Measurements from ENCODE around the gene SOHLH1.

Gene SOHLH1

DNA sequence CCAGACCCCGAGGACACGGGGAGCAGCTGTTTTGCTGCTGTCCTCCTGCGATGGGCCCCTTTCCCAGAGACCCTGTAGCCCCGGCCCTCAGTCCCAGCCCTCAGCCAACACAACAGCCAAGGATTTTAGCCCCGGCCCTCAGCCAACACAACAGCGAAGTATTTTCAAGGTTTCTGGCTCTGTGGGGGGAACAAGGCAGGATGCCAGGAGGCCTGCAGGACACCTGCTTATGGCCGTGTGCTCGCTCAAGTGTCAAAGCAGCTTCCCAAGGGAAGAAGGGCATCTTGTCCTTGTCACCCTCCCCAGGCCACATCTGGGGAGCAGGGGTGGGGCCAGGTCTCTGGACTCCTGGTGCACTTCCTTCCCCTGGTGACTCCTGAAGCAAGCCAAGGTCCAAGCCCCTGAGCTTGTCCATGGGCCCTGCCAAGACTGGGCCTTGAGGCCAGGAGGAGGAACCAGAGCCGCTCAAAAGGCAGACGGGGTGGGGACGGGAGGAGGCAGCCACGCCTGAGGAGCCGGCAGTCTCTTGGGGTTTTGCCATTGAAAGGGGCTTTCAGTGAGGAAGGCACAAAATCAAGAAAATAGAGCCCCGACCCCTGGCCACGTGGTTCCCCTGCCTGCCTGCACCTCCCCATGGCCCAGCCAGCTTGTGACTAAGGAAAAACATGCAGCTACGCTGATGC lies 13.5 kb upstream of the SOHLH1 start:
- whole genome bisulfite sequencing, 2 experiments (ENCODE audit: insufficient coverage in 2 of 2): 65 to 78% methylated on average over 15 of the region's 16 CpGs
- no peaks in the 10 kb centered on the region for H3K4me1 ChIP-seq (ENCODE audit: control insufficient read depth, insufficient read depth, low read length, poor library complexity, severe bottlenecking)

DNA sequence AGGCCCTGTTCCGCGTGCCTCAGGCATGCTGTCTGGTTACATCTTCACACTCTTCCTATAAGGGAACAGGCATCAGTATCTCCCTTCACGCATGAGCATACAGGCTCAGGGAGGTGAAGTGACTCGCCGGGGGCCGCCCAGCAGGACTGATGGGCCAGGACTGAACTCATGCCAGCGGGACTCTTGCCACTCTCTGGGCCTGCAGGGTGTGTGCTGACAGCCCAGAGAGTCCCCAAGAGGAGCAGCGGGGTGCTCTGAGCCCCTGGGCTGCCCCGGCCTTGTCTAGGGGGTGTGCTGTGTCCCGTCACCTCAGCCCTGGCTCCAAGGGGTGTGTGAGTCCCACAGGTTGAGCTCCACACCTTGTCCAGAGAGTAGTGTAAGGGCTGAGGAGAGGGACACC lies 12.6 kb upstream of the SOHLH1 start:
- Histone ChIP-seq H3K27ac (ENCODE audit: low read depth, low read length, severe bottlenecking) (no peak overlapping the region), H3K9me3 (ENCODE audit: control insufficient read depth, low read length) (no peaks in the 10 kb centered on the region), H3K4me3 (ENCODE audit: extremely low read depth, insufficient read depth, low read length, poor library complexity, severe bottlenecking) (no peak overlapping the region), H3K36me3 (ENCODE audit: control insufficient read depth, insufficient read depth, low read length) (no peaks in the 10 kb centered on the region), H3K4me1 (ENCODE audit: control insufficient read depth, insufficient read depth, low read length, poor library complexity, severe bottlenecking) (no peaks in the 10 kb centered on the region)
- 76 to 77% methylated on average over 5 to 9 of the region's 10 CpGs for WGBS, 2 experiments (ENCODE audit: insufficient coverage in 2 of 2)

More for the DNA sequence above, 13.5 kb upstream of the SOHLH1 start:
- Histone ChIP-seq H3K9me3 (ENCODE audit: control insufficient read depth, low read length) (no peaks in the 10 kb centered on the region), H3K27ac (ENCODE audit: low read depth, low read length, severe bottlenecking) (no peak overlapping the region), H3K4me3 (ENCODE audit: extremely low read depth, insufficient read depth, low read length, poor library complexity, severe bottlenecking) (no peak overlapping the region), H3K36me3 (ENCODE audit: control insufficient read depth, insufficient read depth, low read length) (no peaks in the 10 kb centered on the region)

DNA sequence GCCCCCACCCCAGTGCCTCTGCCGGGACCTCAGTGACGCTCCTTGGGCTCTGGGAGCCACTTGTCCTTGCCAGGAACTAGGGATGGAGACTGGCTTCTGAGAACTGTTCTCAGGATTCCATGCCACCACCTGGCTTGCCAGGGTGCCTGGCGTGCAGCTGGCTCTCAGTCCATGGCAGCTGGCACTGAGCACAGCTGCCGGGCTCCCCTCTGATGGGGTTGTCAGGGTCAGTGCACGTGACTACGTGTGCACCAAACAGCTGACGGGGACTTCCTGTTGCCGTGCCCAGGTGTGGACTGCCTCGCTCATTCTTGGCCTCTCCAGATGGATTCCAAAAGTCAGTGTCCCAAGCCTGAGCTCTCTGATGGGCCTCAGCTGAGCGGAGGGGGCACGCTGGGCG lies 12.1 kb upstream of the SOHLH1 start:
- H3K36me3 ChIP-seq (ENCODE audit: control insufficient read depth, insufficient read depth, low read length): no peaks in the 10 kb centered on the region
- no peaks in the 10 kb centered on the region for H3K4me1 ChIP-seq (ENCODE audit: control insufficient read depth, insufficient read depth, low read length, poor library complexity, severe bottlenecking)
- WGBS, 2 experiments (ENCODE audit: insufficient coverage in 2 of 2): 84 to 89% methylated on average over 12 of the region's 12 CpGs

DNA sequence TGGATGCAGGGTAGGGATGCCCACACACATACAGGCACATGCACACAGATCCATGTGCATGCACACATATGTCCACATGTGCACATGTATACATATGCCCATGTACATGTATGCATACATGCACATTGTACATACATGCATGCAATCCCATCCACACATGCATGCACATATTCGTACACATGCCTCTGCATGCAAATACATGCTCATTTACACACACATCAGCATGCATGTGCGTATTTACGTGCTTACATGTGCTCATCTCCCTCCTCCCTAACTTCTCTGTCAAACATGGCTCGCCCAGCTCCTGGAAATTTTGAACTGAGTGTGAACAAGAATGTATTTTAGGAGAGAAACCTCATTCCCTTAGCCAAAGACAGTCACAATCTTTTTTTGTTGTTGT lies 8.9 kb upstream of the SOHLH1 start:
- H3K4me1 ChIP-seq (ENCODE audit: control insufficient read depth, insufficient read depth, low read length, poor library complexity, severe bottlenecking): no peaks in the 10 kb centered on the region
- WGBS, 2 experiments (ENCODE audit: insufficient coverage in 2 of 2): 93 to 94% methylated on average over 3 to 4 of the region's 4 CpGs
- H3K4me3 ChIP-seq (ENCODE audit: extremely low read depth, insufficient read depth, low read length, poor library complexity, severe bottlenecking): no peak overlapping the region
- H3K27ac ChIP-seq (ENCODE audit: low read depth, low read length, severe bottlenecking): no peak overlapping the region
- H3K9me3 ChIP-seq (ENCODE audit: control insufficient read depth, low read length): no peaks in the 10 kb centered on the region
- H3K36me3 ChIP-seq (ENCODE audit: control insufficient read depth, insufficient read depth, low read length): no peaks in the 10 kb centered on the region

More for the DNA sequence above, 12.1 kb upstream of the SOHLH1 start:
- Histone ChIP-seq H3K27ac (ENCODE audit: low read depth, low read length, severe bottlenecking) (no peak overlapping the region), H3K4me3 (ENCODE audit: extremely low read depth, insufficient read depth, low read length, poor library complexity, severe bottlenecking) (no peak overlapping the region), H3K9me3 (ENCODE audit: control insufficient read depth, low read length) (no peaks in the 10 kb centered on the region)

DNA sequence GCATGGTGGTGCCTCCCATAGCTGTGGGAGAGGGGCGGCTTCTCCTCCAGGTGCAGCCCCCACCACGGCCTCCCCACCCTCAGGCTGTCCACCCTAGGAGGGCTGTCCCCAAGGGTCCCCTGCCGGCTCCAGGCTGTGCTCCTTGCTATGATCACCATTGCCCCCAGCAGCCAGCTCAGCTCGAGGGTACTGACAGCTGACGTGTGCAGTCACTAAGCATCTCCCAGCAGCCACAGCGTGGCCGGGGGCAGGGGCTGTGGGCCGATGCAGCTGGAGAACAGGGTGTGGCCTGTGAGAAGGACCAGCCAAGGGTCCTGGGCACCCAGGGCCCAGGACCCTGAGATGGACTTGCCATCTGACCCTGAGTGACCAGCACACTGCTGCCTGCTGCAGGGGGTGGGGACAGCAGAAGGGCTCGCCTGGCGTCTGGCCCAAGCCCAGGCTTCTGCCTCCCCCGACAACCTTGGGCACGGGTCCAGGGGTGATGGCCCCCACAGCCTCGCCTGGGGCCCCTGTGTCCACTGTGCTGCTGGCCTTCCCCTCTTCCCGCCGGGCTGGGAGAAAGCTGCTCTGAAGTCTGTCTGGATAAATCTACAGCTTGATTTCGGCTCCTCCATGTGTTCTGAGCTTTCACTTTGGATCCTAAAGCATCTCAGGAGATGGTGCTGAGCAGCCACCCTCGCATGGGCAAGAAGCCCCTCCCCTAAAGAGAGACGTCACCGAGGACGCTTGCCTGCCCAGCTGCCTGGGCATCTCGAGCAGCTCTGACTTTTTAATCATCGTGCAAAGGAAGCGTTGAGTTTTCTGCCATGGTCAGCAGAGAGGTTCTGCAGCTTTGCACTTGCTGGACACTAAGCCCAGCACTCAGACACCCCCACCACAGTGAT lies 8.2 kb upstream of the SOHLH1 start:
- Histone ChIP-seq H3K4me3 (ENCODE audit: extremely low read depth, insufficient read depth, low read length, poor library complexity, severe bottlenecking) (no peak overlapping the region), H3K27ac (ENCODE audit: low read depth, low read length, severe bottlenecking) (no peak overlapping the region), H3K9me3 (ENCODE audit: control insufficient read depth, low read length) (no peaks in the 10 kb centered on the region), H3K36me3 (ENCODE audit: control insufficient read depth, insufficient read depth, low read length) (no peaks in the 10 kb centered on the region), H3K4me1 (ENCODE audit: control insufficient read depth, insufficient read depth, low read length, poor library complexity, severe bottlenecking) (no peaks in the 10 kb centered on the region)
- WGBS, 2 experiments (ENCODE audit: insufficient coverage in 2 of 2): 68 to 70% methylated on average over 22 to 23 of the region's 23 CpGs

DNA sequence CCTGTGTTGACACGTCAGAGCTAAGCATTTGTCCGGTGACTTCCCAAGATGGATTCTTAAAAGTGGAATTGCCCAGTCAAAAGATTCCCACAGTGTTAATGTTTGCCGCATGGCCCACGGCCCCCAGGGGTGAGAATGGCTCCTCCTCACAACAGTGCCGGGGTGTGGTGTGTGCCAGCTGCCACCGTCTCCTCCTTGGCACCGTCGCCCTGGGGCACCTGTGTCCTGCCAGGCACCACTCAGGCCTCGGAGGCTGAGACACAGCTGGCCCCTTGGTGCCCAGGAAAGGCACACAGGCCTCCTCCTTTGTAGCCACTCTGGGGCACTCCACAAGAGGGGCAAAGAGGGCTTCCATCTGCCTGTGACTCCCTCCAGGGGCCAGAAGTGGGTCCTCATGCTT lies 7.0 kb upstream of the SOHLH1 start:
- WGBS, 2 experiments (ENCODE audit: insufficient coverage in 2 of 2): 88 to 95% methylated on average over 9 of the region's 9 CpGs
- H3K36me3 ChIP-seq (ENCODE audit: control insufficient read depth, insufficient read depth, low read length): no peaks in the 10 kb centered on the region
- no peaks in the 10 kb centered on the region for H3K9me3 ChIP-seq (ENCODE audit: control insufficient read depth, low read length)

DNA sequence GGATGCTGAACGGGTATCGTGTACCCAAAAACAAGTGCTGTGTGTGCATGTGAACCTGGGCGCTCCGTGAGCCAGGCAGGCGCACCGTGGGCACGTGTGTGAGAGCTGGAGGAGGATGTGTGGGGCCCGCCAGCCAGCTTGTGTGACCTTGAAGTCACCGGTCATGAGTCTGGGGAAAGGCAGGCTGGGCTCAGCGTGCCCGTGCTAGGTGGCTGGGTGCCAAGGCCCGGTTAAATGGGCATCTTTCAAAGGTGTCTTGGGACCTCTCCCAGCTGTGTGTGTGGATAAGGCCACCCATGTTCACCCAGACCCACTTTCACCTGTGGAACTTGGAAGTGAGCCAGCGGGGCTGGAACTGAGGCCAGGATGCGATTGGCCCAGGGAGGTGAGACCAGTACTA lies 6.1 kb upstream of the SOHLH1 start:
- no peaks in the 10 kb centered on the region for H3K4me1 ChIP-seq (ENCODE audit: control insufficient read depth, insufficient read depth, low read length, poor library complexity, severe bottlenecking)
- no peak overlapping the region for H3K4me3 ChIP-seq (ENCODE audit: extremely low read depth, insufficient read depth, low read length, poor library complexity, severe bottlenecking)
- no peaks in the 10 kb centered on the region for H3K9me3 ChIP-seq (ENCODE audit: control insufficient read depth, low read length)
- 91% methylated on average over 13 to 14 of the region's 14 CpGs for WGBS, 2 experiments (ENCODE audit: insufficient coverage in 2 of 2)
- no peaks in the 10 kb centered on the region for H3K36me3 ChIP-seq (ENCODE audit: control insufficient read depth, insufficient read depth, low read length)
- no peak overlapping the region for H3K27ac ChIP-seq (ENCODE audit: low read depth, low read length, severe bottlenecking)

More for the DNA sequence above, 7.0 kb upstream of the SOHLH1 start:
- no peak overlapping the region for H3K27ac ChIP-seq (ENCODE audit: low read depth, low read length, severe bottlenecking)
- no peaks in the 10 kb centered on the region for H3K4me1 ChIP-seq (ENCODE audit: control insufficient read depth, insufficient read depth, low read length, poor library complexity, severe bottlenecking)
- H3K4me3 ChIP-seq (ENCODE audit: extremely low read depth, insufficient read depth, low read length, poor library complexity, severe bottlenecking): no peak overlapping the region

DNA sequence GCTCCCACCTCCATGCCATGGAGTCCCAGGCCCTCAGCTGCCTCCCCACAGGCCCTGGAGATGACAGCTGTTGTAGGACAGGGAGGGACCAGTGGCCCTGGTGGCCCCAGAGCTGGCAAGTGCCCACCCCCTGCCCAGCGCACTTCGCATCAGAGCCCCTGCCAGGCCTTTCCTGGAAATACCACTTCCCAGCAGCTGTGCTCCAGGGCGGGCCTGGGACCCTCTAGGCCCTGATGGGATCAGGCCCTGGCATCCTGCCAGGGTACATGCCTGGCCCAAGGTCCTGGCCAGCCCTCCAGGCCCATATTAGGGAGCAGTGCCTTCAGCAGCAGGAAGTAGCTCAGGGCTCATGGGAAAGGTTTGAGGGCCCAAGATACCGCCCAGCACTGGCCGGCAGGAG lies 5.2 kb upstream of the SOHLH1 start:
- Histone ChIP-seq H3K4me1 (ENCODE audit: control insufficient read depth, insufficient read depth, low read length, poor library complexity, severe bottlenecking) (no peaks in the 10 kb centered on the region), H3K36me3 (ENCODE audit: control insufficient read depth, insufficient read depth, low read length) (no peaks in the 10 kb centered on the region), H3K27ac (ENCODE audit: low read depth, low read length, severe bottlenecking) (no peak overlapping the region), H3K4me3 (ENCODE audit: extremely low read depth, insufficient read depth, low read length, poor library complexity, severe bottlenecking) (no peak overlapping the region), H3K9me3 (ENCODE audit: control insufficient read depth, low read length) (no peaks in the 10 kb centered on the region)
- WGBS, 2 experiments (ENCODE audit: insufficient coverage in 2 of 2): 85 to 87% methylated on average over 5 of the region's 5 CpGs

DNA sequence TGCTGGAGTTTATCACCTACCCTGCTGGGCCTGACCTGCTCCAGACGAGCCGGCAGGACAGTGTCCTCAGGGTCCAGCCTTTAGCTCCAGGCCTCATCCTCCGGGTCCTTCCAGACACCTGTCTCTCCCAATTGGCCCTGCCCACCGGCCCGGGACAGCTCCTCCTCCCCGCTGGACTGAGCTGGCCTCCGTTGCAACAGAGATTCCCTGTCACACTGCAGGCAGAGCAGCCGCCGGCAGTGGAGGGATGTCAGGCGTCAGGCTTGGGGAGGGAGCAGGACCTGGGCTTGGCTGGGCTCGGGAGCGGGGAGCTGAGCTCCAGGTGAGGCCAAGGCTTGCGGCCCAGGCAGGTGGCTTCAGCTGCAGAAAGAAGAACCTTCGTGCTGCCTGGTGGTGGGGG lies 4.4 kb upstream of the SOHLH1 start:
- 32 to 36% methylated on average over 12 to 14 of the region's 14 CpGs for WGBS, 2 experiments (ENCODE audit: insufficient coverage in 2 of 2)
- no peak overlapping the region for H3K4me3 ChIP-seq (ENCODE audit: extremely low read depth, insufficient read depth, low read length, poor library complexity, severe bottlenecking)

DNA sequence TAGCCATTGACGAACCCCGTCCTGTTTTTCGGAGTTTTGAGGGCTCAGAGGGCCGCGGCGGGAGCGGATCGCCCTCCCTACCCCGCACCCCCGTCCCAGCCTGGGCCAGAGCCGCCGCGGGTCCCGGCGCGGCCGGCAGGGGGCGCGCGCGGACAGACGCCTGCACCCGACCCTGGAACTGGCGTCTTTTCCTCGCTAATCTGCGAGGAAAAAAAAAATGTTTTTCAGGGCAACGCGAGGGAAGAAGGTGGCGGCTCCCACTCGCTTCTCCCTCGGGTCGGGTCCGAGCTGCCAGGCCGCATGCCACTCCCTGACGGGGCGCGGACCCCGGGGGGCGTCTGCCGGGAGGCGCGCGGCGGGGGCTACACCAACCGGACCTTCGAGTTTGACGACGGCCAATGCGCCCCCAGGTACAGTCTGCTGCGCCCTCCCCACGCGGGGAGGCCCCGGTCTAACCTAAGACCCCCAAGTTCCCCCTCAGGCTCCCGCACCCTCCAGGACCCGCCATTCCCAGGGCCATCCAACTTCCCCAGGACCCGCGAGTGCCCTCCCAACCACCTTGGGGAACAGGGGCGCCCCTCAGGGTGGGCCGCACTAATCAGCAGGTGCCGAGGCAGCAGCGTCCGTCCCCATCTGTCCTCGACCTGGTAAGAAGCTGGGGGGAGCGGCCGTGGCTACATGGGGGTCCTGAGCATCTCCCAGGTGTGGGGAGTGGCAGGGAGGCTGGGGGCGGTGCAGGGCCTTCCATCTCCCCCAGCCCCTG lies 2.9 kb upstream of the SOHLH1 start, which contains the start of gene KCNT1:
Gene KCNT1, plus strand, starts transcription at position 227 of the 763 bp plus-strand sequence. Its CDS starts 74 bp downstream, at position 301.
- 6 to 17% methylated on average over 37 to 40 of the region's 66 CpGs for WGBS, 2 experiments (ENCODE audit: insufficient coverage in 2 of 2)
- H3K9me3 ChIP-seq (ENCODE audit: control insufficient read depth, low read length): no peaks in the 10 kb centered on the region
- no peak within 1 kb of the TSS for H3K27ac ChIP-seq (ENCODE audit: low read depth, low read length, severe bottlenecking)
- peak within 1 kb of the TSS; percentile 18 for H3K4me3 ChIP-seq (ENCODE audit: extremely low read depth, insufficient read depth, low read length, poor library complexity, severe bottlenecking)
- no peaks in the 10 kb centered on the region for H3K36me3 ChIP-seq (ENCODE audit: control insufficient read depth, insufficient read depth, low read length)
- no peaks in the 10 kb centered on the region for H3K4me1 ChIP-seq (ENCODE audit: control insufficient read depth, insufficient read depth, low read length, poor library complexity, severe bottlenecking)

More for the DNA sequence above, 4.4 kb upstream of the SOHLH1 start:
- H3K36me3 ChIP-seq (ENCODE audit: control insufficient read depth, insufficient read depth, low read length): no peaks in the 10 kb centered on the region
- H3K9me3 ChIP-seq (ENCODE audit: control insufficient read depth, low read length): no peaks in the 10 kb centered on the region
- H3K27ac ChIP-seq (ENCODE audit: low read depth, low read length, severe bottlenecking): no peak overlapping the region
- H3K4me1 ChIP-seq (ENCODE audit: control insufficient read depth, insufficient read depth, low read length, poor library complexity, severe bottlenecking): no peaks in the 10 kb centered on the region
